ENCODE results near the gene EPB41L4A.
"Not testable (repeated sequence)": the region's sequence is repeated elsewhere in the genome, so short reads cannot be mapped to it uniquely, and the experiment has no call there.

Gene EPB41L4A

DNA sequence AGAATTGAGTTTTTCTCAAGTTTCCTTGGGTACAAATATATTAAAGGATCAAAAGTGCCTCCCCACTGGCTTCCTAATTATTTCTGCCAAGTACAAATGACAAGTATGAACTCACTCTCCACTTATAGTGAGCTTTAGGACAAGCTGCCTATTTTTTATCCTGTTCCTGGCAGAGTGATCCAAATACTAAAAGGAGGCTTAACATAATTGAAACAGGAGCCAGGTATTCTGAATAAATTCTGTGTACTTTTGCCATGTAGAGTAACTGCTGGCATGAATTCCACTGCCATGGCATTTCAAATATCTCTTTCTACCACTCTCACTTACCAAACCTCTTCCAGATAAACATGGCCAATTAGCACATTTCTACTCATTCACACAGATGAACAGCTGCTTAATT is 171.1 kb downstream of the EPB41L4A start:
- DNase-seq: no peak

DNA sequence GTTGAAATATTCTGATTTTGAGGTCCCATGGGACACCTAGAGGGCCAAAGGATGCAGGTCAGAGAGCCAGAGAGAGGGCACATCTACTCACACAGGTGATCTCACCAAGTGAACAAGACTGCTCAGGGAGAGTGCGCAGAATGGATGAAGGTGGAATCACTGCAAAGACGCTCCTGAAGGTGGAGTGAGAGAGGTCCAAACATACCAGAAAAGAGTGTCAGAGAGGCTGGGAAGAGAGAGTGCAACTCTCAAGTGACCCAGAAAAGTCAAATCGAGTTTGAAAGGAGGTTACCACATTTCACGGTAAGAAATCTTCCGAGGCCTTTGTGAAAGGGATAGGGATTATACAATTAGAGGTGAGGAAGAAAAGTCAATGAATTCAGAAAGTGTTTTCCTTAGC is 173.4 kb downstream of the EPB41L4A start:
- no peak for DNase-seq

DNA sequence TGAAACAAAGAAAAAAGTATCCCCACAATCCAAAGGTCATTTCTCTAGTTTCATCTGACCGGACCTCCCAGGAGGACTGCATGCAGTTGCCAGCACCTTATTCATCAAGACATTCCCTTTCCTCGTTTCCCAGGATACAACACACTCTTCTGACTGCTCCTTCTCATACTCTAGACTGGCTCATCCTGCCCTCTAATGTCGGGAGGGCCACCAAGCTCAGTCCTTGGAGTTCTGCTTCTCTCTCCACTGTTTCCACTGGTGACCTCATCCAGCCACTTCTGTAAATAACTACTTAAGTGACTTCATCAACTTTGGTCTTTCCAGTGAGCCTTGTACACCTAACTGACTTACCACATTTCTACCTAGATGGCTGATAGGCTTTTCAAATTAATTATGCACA is 179.1 kb downstream of the EPB41L4A start:
- DNase-seq: no peak

DNA sequence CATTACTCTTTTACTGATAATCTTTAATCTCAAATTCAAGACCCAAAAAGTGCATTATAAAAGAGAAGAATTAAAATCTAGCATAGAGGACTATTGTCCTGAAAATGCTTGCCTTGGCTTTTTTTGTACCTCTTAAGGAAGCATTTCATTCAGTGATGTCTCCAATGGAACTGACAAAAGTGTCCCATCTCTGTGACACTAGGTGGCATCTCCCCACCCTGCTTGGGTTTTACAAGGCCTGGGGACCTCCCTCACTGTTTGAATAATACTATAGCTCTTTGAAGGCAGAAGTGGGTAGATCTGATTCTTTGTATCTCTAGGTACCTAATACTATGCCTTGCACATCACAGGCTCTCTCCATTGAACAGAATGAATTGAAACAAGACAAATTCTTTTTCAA is 180.6 kb downstream of the EPB41L4A start:
- DNase-seq: no peak

DNA sequence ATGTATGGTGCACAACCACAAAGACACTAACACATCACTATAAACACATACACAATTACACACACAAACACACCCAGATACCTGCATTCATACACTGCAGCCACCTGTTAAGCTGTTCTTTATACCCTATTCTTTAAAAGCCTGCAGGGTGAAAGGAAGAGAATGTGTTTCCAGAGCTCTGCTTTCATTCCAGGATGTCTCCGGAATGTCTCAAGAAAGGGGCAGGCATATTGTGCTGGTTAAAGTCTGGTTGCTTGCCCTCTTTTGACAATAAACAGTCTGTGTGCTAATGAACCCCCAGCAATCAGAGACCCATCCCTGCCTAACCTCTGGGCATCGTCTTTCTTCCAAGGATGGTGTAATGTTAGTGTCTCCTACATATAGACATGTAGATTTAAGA is 181.6 kb downstream of the EPB41L4A start:
- DNase-seq: no peak

DNA sequence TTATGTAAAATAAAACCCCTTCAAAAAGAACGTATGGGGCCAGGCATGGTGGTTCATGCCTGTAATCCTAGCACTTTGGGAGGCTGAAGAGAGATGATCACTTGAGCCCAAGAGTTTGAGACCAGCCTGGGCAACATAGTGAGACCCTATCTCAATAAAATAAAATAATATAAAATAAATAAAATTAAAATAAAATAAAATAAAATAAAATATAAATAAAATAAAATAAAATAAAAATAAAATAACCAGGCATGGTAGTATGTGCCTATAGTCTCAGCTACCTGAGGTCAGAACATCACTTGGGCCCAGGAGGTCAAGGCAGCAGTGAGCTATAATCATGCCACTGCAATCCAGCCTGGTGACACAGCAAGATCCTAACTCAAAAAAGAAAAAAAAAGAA is 185.1 kb downstream of the EPB41L4A start:
- no peak for DNase-seq

DNA sequence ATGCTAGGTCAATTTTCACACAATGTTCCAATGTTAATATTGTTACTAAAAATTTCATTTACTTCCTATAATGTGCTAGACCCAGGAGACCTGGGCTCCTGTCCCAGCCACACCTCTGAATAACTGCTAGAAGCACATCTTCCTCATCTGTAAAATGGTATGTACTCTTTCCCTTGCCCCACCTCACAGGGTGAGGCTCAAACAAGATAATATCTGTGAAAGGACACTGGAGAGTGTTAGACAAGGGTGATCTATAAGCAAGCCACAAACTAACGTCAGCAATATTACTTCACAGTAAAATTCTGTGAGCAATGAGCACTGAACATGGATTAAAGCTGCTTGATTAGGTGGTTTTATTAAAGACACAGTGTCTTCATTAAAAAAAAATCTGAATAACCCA is 186.4 kb downstream of the EPB41L4A start:
- DNase-seq: no peak

DNA sequence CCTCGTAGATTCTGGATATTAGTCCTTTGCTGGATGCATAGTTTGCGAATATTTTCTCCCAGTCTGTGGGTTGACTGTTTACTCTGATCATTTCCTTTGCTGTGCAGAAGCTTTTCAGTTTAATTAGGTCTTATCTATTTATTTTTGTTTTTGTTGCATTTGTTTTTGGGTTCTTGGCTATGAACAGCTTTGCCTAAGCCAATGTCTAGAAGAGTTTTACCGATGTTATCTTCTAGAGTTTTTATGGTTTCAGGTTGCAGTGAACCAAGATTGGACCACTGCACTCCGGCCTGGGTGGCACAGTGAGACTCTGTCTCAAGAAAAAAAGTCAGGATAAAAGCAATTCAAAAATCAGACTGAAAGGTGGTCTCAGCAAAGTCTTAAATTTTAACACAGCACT is 188.5 kb downstream of the EPB41L4A start:
- DNase-seq: no peak

DNA sequence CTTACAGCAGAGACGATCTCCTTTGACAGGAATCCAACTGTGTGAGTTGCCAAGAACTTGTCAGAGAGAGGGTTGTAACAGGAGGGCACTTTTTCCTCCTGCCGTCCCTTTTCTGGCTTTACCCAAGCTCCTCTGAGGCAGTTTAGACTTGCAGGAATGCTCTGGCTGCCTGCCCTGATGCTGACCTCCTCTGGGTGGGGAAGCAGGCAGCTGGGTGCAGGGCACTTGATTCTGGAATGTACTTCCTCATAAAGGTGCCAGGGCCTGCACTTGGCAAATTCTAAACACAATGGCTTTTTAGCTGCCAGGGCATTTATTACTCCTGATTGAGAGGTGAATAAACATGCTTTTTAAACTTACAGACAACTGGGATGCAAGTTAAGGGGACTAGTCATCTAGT is 190.4 kb downstream of the EPB41L4A start:
- DNase-seq: no peak

DNA sequence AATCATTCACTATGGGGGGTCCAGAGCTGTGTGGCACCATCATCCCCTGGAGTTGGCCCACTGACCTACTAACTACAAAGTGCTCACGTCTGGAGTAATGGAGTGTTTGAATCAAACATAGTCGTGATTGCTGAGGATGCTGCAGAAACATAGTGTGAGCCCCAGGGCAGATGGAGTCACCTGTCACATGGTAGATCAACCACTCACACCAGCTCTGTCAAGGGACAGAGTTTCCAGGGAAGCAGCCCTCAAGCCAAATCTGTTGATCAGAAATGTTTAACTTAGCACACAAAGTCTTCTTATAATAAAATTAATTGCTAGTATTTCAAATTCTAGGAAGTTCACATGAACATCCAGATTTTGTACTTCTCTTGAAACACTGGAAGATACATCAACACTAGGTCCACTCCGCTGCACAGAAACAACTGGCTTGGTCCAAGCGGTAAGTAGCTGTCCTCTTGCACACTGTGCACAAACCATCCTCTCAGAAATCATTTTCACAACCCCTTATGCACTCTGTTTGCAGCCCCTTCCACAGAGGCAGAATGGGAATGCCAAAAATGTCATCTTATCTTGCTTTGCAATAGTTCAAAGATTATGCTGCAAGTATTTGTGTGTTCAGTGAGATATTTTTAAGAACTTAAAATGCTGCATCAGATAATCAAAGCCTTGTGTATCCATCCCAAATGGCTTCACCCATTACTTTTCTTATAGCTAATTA is 191.0 kb downstream of the EPB41L4A start:
- no peak for DNase-seq

DNA sequence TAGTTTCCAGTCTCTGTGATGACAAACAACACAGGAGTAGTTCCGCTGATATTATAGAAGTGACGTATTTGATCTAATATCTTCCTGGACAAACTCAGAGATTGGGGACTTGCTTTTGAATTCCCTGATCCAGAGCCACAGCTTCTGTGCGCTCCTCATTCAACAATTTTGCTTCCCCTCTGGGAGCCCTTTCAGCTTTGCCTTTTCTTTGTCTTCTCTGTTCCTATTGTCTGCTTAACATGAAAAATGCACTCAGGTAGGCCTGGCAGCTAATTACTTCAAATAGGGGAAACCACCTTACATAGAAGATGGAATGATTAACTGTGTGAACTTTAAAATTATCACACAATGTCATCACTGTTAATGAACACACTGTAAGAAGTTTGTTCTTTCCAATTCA is 192.9 kb downstream of the EPB41L4A start:
- no peak for DNase-seq

DNA sequence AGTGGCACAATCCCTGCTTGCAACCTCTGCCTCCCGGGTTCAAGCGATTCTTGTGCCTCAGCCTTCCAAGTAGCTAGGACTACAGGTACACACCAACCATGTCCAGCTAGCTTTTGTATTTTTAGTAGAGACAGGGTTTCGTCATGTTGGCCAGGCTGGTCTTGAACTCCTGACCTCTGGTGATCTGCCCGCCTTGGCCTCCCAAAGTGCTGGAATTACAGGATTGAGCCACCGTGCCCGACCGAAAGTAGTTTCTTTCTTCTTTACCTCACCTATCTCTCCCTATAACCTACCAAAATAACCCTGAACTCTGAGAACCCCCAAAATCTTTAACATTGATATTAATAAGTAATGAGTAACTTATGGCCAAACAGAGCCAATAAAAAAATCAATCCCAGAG is 196.1 kb downstream of the EPB41L4A start:
- not testable (repeated sequence) for DNase-seq

DNA sequence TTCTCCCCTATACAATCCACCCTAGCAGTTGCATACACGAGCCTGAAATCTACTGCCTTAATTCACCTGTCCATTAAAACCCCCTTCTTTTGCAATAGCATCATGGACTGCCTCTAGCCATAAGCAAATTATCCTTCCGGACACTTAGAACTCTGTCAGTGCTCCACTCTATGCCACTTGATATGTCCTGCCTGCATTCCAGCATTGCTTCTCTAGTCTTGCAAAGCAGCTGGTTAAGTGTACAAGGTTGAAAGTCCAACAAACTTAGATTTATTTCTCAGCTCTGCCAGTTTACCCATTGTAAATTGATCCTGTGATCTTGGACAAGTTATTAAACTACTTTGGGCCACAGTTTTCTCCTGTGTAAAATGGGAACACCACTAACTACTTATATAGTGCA is 197.9 kb downstream of the EPB41L4A start:
- DNase-seq: no peak

DNA sequence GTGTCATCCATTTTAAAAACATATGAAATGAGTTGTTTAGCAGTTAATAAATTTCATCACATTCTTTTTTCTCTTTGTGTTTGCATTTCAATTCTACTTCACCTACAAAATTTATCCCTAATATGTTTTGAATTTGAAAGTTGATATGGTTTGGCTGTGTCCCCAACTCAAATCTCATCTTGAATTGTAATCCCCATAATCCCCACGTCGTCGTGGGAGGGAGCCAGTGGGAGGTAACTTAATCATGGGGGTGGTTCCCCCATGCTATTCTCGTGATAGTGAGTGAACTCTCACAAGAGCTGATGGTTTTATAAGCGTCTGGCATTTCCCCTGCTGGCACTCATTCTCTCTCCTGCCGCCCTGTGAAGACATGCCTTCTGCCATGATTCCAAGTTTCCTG is 200.1 kb downstream of the EPB41L4A start:
- no peak for DNase-seq

DNA sequence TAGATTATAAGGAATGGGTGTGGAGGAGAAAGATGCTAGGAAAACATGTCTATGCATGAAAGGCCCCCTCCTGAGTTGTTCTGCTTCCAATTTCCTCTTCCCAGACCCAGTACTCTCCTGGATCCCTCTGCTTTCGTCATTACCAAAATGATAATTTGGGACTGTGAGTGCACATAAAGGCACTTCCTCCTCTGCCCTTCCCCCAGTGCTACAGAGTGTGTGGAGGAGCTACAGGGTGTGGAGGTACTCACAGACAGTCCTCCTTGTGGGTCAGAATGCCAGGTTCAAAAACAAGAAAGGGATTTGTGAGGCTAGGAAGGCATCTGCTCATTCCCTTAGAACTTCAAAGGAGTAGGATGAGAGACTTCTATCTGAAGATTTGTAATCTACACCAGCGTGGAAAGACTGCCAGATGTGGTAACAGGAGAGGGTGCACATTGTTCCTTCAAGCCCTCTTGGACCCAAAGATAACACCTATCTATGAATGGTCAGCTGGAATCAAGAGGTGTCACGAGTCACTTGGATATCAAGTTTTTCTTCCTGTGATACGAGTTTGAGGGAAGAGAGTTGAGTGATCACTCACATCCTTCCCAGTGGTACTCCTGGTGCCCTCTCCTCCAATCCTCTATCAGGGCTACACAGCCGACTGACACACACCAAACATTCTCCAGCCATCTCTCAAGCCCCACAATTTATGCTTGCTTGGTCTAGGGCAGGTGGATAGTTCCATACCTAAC is 201.1 kb downstream of the EPB41L4A start:
- DNase-seq: no peak

DNA sequence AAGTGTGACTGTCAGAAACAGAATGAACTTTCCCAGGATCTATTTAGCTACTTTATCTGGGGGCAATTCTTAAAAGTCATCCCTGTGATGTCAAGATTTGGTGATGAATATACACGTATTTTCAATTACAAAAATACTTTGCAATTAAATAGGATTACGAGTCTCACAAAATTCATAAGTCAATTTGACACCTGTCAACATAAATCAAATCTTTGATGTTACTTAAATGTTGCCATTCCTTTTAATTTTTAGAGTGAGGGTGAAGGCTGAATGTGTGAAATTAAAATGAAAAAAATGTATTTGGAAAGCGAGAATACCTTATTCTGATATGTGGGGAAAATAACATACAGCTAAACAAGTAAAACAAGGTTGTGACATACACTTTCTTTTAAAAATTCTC is 202.9 kb downstream of the EPB41L4A start:
- DNase-seq: no peak

DNA sequence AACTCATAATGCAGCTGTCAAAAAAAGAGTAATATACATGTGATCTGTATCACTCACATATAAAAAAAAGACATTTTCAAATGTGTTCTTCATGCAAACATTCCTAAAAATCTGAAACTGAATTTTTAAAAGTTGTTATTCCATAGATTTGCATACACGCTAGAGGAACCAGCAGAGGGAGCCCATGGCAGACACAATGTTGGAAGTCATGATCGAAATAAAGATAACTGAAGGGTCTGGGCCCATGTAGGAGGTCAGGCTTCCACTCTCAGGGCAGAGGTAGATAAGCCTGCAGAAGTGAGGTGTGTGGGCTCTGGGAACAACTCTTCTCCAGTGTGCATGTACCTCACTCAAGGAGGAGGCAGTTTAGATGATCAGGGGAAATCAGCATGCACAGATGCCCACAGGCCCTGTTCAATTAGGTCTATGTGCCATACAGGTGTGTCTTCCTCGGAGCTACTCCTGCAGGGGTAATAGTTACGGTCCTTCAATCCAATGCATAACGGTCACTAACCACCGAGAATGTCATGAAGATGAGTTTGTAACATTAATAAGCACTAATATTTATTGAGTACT is 208.6 kb downstream of the EPB41L4A start:
- no peak for DNase-seq

DNA sequence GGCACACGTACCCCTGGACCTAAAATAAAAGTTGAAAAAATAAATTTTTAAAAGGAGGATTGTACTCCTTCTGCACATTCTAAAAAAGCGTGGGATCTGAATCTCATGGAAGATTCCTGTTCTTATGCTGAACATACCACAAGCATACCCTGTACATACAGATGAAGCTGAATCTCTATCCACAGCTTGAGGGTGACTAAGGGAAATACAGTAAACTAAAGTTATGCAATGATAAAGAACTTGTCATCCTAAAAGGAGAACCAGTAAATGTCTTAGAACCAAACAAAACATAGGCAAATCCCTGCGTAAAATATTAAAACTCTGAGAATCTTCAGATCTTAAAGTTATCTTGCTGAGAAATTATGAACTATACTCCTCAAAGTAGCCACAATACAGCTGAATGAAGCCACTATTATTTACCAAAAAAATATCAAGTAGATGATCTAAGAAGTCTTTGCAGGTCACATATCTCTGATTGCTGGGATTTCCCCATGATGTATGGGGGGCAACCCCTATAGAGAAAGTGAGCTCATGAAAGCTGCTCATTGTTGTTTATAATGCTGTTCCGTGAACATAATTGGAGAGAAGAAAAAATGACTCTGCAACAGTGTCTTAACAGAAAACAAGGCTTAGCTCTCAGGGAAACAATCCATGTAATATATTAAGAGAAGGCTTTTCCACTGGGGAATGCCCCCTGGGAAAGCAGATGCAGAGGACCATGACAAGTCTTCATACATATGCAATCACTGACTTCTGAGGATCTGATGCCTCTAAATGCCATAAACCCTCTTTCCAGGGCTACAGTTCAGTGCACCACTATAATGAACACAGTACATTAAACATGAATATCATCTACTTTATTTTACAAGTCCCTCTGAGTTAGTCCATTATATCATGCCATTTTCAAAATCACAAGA is 210.1 kb downstream of the EPB41L4A start:
- no peak for DNase-seq

DNA sequence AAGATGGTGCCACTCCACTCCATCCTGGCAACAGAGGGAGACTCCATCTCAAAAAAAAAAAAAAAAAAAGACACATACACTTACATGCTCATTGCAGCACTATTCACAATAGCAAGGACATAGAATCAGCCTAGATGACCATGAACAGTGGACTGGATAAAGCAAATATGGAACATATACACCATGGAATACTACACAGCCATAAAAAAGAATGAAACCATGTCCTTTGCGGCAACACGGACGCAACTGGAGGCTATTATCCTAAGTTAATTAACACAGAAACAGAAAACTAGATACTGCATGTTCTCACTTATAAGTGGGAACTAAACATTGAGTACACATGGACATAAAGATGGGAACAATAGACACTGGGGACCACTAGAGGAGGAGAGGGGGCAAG is 210.9 kb downstream of the EPB41L4A start:
- DNase-seq: not testable (repeated sequence)

DNA sequence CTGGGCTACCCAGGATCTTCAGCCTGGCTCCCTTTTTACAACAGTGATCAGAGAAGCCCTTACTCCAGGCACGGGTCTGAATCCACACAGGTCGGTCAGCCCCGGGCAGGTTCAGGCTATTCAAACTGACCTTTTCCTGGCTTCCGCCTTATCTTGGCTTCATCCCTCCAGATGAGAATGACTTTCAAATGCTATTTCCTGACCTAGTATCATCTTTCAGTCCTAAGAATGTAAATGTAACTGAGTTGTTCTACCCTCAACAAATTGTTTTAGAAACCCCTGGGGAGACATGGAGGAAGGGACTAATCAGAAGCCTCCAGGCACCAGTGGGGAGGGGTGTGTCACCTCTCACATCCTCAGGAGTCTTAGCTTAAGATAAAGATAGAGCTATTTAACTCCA is 213.2 kb downstream of the EPB41L4A start:
- DNase-seq: no peak

DNA sequence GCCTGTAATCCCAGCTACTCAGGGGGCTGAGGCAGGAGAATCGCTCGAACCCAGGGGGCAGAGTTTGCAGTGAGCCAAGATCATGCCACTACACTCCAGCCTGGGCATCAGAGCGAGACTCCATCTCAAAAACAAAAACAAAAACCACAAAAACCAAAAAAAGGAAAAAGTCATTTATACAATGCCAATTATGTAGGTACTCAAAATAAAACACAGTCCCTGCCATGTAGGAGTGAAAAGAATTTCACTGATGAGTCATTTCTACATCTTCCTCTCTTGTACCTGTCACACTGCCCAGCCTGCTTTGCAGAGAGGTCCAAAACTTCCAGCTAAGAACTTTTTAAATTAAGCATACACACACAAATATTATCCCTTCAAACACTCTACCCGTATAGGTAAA is 215.8 kb downstream of the EPB41L4A start:
- DNase-seq: no peak

DNA sequence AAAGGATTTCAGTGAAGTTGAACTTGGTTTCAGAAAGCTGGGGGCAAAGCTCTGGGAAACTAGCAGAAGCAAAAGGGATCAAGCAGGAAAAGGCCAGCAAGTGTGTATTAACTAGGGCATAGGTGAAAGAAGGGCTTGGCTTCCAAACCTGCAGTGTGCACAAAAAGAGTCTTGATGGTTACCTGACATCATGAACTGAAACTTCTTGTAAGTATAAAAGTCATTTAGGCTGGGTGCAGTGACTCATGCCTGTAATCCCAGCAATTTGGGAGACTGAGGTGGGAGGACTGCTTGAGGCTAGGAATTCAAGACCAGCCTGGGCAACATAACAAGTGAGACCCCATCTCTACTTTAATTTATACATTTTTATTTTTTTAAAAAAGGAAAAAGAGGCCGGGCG is 216.4 kb downstream of the EPB41L4A start:
- DNase-seq: no peak

DNA sequence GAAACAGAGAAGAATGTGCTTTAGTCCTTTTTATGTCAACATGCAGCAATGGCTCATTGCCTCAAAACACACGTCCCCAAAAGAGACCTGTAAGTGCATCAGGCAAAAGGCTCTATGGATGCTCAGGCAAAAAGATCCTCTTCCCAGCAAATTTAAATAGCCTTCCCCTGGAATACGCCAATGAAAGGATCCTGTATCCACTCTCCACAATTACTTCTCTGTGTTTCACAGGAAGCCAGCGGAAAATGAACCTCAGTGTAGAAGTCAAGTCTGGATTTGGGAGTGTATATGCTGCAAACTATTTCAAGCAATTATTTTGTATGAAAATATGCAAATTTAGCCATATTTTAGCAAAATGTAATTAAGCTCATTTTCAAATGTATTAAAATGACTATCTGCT is 217.9 kb downstream of the EPB41L4A start:
- DNase-seq: no peak
